ENCODE measurements around the gene HTR3D. TPM values are rescaled to one million over a fixed set of nuclear protein-coding genes. Genes with fewer than 3 reads are reported as not detected.

The HTR3D gene
- total RNA-seq, 4 donors from 2014 or later = not detected

DNA sequence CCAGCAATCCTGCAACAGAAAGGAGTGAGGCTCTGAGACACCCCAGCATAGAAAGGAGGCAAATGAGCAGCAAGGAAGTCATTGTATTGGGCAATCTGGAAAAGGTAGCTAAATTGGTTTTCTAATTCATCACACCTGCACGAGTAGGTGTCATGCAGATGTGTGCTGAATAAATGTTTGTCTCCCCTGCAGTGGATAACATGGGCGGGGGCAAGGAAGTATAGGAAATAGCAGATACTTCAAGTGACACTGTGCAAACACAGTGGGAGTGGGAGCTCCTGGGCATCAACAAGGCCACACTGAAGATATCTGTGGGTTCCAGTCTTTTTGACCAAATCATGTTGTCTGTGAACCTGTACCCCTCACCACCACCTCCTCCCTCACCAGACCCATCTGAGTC, 50.9 kb downstream of the HTR3D start:
- no peaks in the 10 kb centered on the region for H3K9me3 ChIP-seq
- intact Hi-C loops (cut with DNase I; ENCODE audit: low total_unique reads) = no loop called here
- H3K36me3 ChIP-seq = no peaks in the 10 kb centered on the region
- no peak overlapping the region for H3K4me3 ChIP-seq
- no peak for DNase-seq
- no peaks in the 10 kb centered on the region for H3K4me1 ChIP-seq
- no peak for TF ChIP-seq POLR2A (IDR thresholded peaks at IDR 0.05)
- TF ChIP-seq, protein P1, sequence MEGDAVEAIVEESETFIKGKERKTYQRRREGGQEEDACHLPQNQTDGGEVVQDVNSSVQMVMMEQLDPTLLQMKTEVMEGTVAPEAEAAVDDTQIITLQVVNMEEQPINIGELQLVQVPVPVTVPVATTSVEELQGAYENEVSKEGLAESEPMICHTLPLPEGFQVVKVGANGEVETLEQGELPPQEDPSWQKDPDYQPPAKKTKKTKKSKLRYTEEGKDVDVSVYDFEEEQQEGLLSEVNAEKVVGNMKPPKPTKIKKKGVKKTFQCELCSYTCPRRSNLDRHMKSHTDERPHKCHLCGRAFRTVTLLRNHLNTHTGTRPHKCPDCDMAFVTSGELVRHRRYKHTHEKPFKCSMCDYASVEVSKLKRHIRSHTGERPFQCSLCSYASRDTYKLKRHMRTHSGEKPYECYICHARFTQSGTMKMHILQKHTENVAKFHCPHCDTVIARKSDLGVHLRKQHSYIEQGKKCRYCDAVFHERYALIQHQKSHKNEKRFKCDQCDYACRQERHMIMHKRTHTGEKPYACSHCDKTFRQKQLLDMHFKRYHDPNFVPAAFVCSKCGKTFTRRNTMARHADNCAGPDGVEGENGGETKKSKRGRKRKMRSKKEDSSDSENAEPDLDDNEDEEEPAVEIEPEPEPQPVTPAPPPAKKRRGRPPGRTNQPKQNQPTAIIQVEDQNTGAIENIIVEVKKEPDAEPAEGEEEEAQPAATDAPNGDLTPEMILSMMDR (IDR thresholded peaks at IDR 0.05) = no peak
- H3K27me3 ChIP-seq = no peaks in the 10 kb centered on the region
- H3K27ac ChIP-seq = no peak overlapping the region

DNA sequence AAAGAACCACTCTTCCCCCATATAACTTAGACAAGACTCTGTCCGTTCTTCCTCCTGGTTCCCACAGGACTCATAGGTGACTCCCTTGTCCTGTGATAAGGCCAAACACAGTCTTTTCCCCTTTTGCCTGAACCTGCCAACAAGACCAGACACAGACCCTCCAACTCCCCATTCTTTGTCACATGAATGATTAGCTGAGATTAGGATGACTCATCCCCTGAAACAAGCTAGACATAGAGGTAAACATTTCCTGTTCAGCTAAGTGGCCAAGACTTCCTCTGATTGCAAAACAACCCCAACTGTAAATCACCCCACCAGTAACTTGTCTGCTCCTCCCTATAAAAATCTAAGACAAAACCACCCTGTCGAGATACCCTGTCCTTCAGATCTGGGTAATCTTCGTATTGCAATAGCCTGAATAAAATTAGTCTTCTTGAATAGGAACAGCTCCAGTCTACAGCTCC, 53.9 kb downstream of the HTR3D start:
- intact Hi-C loops (cut with DNase I; ENCODE audit: low total_unique reads) = no loop called here
- Histone ChIP-seq H3K27ac (no peak overlapping the region), H3K4me1 (no peaks in the 10 kb centered on the region), H3K36me3 (no peaks in the 10 kb centered on the region), H3K9me3 (no peaks in the 10 kb centered on the region), H3K27me3 (no peaks in the 10 kb centered on the region), H3K4me3 (no peak overlapping the region)
- DNase-seq = no peak
- TF ChIP-seq POLR2A (IDR thresholded peaks at IDR 0.05) = no peak
- TF ChIP-seq, protein P1 (IDR thresholded peaks at IDR 0.05) = no peak

Small RNA genes within 50 kb of the gene (small RNA-seq; reads per million reads assigned to genes)
- not detected for gene RF00019

Other genes starting within 250 kb of the HTR3D start
- gene MAP6D1, start 206.2 kb upstream of the HTR3D start, total RNA-seq = 1 to 10 TPM in 2 of 4 donors, not detected in 2; 1.0 to 1.9 TPM
- gene PARL, start 146.9 kb upstream of the HTR3D start, total RNA-seq = 10 to 100 TPM in 2 of 4 donors, 1 to 10 TPM in 2; 7.4 to 69.9 (median 22.5) TPM
- gene ABCC5, start 13.9 kb upstream of the HTR3D start, total RNA-seq = 10 to 100 TPM; 15.9 to 46.0 (median 23.3) TPM
- gene HTR3C, start 21.3 kb downstream of the HTR3D start, total RNA-seq = under 1 TPM in 1 of 4 donors, not detected in 3; 0.29 TPM
- gene HTR3E, start 65.3 kb downstream of the HTR3D start, total RNA-seq = not detected
- 10 to 100 TPM in 3 of 4 donors, 1 to 10 TPM in 1; 6.5 to 48.0 (median 32.3) TPM for gene EIF2B5, start 103.6 kb downstream of the HTR3D start, total RNA-seq
- 10 to 100 TPM; 20.5 to 86.3 (median 57.4) TPM for gene DVL3, start 123.6 kb downstream of the HTR3D start, total RNA-seq
- 100 to 1,000 TPM in 3 of 4 donors, 10 to 100 TPM in 1; 81.8 to 248 (median 172) TPM for gene AP2M1, start 143.1 kb downstream of the HTR3D start, total RNA-seq
- gene ABCF3, start 154.5 kb downstream of the HTR3D start, total RNA-seq = 10 to 100 TPM; 11.8 to 73.0 (median 36.8) TPM
- gene VWA5B2, start 197.8 kb downstream of the HTR3D start, total RNA-seq = under 1 TPM in 1 of 4 donors, not detected in 3; 0.35 TPM
- 10 to 100 TPM; 16.5 to 77.1 (median 53.1) TPM for gene ALG3, start 217.2 kb downstream of the HTR3D start, total RNA-seq
- gene EEF1AKMT4, start 217.9 kb downstream of the HTR3D start, total RNA-seq = 1 to 10 TPM in 3 of 4 donors, under 1 TPM in 1; 0.51 to 4.7 (median 2.2) TPM
- gene CAMK2N2, start 229.8 kb downstream of the HTR3D start, total RNA-seq = not detected
- not detected for gene ECE2, start 244.3 kb downstream of the HTR3D start, total RNA-seq

All from uterus (tissue), 4 donors.